Measurements from ENCODE around the gene ESPN.
"Not testable (repeated sequence)": the region's sequence is repeated elsewhere in the genome, so short reads cannot be mapped to it uniquely, and the experiment has no call there.

Gene ESPN

DNA sequence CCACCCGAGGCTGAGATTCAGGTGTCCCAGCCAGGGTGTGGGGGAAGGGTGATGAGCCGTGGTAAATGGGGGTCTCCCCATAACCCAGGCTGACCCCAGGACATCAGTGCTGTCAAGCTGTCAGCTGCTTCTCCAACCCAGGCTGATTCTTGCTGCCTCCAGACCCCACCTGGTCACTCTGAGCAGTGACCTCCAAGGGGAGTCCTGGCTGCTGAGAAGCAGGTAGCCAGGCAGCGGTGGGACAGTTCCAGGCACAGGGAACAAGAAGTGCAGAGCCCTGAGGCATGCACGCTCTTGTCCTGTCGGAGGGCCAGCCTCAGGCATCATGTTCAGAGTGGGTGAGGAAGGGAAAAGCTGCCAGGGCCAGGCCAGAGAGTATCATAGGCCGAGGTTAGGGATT lies 1.1 kb downstream of the ESPN start:
- in situ Hi-C loops (cut with HindIII; ENCODE audit: low pct_unique_long_range_greater_than_20kb, low sequenced_read_pairs), result no loop called here
- no peak for TF ChIP-seq JUND (IDR thresholded peaks at IDR 0.05; ENCODE audit: low read depth)
- DNase-seq (ENCODE audit: low read depth in 1 of 2, low spot score in 1 of 2), result no peak

DNA sequence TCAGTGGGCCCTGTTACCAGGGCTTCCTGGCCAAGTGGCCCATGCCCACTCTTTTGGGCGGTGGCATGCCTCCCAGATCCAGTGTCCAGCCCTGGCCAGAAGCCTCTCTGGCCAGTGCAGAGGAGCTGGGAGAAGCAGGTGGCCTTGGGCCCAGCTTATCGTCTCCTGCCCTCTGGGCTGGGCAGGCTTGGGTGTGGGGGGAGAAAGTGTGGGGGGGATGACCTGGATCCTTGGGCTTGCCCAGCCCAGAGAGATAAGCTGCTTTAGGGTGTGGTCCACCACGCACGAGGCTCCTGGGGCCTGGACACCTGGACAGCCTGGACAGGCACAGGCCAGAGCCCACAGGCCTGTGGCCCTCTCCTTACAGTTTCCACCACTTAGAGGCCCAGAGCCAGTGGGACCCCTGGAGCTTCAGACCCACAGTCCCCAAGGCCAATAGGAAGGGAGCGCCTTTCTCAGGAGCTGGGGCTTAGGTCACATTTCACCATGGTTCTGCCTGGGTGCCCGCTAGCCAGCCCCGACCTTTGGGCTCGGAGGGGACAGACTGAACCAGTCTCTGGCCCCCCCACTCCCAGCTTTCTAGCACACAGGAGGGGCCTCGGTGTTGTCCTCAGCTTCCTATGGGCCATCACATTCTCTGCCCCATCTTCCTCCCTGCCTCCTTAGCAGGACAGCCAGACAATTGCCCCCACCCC lies 1.8 kb downstream of the ESPN start:
- in situ Hi-C loops (cut with HindIII; ENCODE audit: low pct_unique_long_range_greater_than_20kb, low sequenced_read_pairs), result no loop called here
- DNase-seq (ENCODE audit: low read depth in 1 of 2, low spot score in 1 of 2), result no peak
- TF ChIP-seq JUND (IDR thresholded peaks at IDR 0.05; ENCODE audit: low read depth), result no peak

DNA sequence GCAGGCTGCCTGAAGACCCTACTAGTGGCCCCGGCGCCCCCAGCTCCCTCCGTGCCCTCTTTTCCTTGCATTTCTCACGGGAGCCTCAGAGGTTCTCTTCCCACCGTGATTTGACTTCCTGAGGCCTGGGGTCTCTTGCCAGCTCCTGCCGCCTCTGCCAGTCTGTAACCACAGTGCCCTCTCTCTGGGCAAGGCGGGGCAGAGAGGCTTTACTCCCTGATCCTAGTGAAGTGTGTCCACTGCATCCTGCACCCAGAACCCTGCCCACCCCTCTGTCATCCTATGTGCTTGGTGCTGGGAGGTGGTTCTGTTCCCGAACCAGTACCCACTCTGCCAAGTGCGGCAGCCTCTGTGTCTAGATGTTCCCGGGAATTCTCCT lies 2.4 kb downstream of the ESPN start:
- TF ChIP-seq JUND (IDR thresholded peaks at IDR 0.05; ENCODE audit: low read depth), result no peak
- in situ Hi-C loops (cut with HindIII; ENCODE audit: low pct_unique_long_range_greater_than_20kb, low sequenced_read_pairs), result no loop called here
- no peak for DNase-seq (ENCODE audit: low read depth in 1 of 2, low spot score in 1 of 2)

DNA sequence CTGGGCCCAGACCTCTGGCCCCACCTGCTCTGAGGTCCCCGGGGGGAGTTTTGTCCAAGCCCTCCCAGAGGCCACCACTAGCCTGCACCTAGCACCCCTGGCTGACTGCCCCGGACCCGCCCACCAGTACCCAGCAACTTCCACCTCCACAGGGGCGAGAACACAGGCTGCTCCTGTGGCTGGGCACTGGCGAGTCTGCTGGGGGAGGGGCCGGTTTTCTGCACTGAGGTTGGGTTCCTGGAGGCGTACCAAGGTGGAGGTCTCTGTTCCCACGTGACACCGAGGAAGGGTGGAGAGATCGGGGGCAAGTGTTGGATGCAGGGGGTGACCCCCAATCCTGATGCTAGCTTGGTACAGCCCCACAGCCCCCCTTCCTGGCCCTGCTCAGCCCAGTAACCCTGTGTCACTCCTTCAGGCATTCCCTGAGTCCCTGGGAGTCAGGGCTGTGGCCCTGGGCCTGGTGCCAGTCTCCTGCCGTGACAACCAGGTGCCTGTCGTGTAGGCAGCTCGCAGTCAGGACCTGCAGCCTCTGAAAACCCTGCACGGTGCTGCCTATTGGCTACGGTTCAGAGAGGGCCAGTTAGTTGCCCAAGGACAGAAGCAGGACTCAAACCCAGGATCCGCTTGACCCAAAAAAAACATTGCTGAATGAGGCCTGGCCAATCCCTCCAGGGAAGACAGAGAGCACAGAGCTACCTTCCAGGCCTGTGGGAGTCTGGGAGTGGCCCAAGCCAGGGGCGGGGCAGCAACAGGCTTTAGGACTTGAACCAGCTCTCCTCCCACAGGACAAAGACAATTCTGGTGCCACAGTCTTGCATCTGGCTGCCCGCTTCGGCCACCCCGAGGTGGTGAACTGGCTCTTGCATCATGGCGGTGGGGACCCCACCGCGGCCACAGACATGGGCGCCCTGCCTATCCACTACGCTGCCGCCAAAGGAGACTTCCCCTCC lies 3.1 kb downstream of the ESPN start:
- no peak for TF ChIP-seq JUND (IDR thresholded peaks at IDR 0.05; ENCODE audit: low read depth)
- in situ Hi-C loops (cut with HindIII; ENCODE audit: low pct_unique_long_range_greater_than_20kb, low sequenced_read_pairs), result no loop called here
- DNase-seq (ENCODE audit: low read depth in 1 of 2, low spot score in 1 of 2), result peak in 1 of 2 experiments; percentile 94

DNA sequence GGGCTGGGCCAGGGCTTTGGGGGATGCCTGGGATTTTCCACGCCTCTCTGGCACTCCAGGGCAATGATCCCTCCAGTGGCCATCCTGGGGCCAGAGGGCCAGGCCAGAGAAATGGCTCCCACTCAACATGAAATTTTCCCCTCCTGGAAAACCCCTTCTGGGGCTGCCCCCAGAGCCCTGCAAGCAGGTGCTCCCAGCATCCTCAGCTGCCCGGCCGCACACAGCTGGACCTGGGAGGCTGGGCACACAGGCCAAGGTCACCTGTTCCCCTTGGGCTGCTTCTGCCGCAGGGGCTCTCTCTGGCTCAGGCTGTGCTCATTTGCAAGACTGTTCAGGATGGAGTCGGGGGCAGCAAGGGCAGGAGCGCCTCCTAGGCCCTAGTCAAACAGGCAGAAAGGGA lies 3.9 kb downstream of the ESPN start:
- DNase-seq (ENCODE audit: low read depth in 1 of 2, low spot score in 1 of 2); in situ Hi-C loops (cut with HindIII; ENCODE audit: low pct_unique_long_range_greater_than_20kb, low sequenced_read_pairs): not testable (repeated sequence)

DNA sequence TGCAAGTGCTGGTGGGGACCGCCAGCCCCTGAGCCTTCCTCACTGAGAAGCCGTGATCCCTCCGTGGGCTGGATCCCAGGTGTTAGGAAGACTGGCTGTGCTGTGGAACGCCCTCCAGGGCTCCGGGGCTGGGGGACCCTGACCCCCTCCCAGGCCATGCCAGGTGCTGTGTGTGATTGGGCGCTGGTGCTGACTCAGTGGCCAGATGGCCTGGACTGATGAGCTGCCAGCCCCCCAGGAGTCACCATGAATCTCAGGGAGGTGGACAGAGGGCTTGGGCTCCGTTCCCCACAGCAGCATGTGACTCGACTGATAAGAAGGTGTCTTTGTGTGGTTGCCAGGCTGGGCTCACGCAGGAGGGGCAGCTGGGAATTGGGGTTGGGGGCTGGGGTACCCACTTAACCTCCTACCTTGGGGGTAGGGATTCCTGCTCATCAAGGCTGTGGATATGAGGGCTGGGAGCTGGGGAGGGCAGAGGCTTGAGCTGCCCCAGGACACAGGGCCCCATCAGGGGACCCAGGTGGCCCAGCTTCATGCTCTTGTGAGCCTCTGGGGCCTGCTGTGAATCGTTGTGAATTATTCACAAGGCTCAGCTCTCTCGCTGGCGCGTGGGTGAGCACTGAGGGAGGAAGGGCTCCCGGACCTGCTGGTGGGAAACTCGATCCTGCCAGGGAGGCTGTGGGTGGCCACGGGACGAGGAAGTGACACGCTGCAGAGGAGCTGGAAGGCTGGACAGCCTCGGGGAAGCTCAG lies 5.3 kb downstream of the ESPN start:
- in situ Hi-C loops (cut with HindIII; ENCODE audit: low pct_unique_long_range_greater_than_20kb, low sequenced_read_pairs), result not testable (repeated sequence)
- peak in 1 of 2 experiments; percentile 74 for DNase-seq (ENCODE audit: low read depth in 1 of 2, low spot score in 1 of 2)

DNA sequence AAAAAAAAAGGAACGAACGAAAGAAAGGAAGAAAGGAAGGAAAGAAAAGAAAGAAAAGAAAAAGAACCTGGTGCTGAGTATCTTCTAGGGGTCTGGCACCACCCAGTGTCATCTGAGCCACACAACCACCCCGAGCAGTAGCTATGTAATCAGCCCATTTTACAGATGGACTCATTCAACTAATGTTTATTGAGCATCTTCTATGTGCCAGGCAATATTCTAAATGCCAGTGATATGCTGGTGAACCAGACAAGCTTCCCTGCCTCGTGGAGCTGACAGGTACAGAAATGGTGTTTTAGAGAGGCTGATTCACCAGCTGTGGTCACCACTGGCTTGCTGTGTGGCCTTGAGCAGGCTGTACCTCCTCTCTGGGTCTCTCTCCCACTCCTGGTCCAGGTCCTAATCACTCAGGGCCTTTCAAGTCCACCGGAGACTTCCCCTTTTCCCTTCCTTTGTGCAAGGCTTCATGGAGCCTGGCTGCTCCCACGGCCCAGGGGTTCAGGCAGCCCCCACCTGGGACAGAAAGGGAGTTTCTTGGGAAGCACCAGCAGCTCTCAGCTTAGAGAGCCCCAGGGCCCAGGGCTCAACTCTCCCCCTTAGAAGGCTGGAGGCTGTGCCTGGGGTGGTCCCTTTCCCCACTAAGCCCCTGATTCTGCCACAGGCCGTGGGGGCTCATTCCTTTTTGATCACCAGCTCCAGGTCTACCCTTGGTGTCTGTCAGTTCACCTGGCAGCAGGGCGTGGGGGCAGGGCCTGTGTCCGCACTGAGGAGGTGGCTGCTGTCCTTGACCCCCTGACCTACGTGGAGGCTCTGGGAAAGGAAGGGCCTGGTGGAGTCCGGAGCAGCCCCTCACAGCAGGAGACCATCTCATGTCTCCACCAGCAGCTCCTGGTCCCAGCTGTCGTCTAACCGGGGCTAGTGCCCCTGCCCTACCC lies 7.3 kb downstream of the ESPN start:
- in situ Hi-C loops (cut with HindIII; ENCODE audit: low pct_unique_long_range_greater_than_20kb, low sequenced_read_pairs); DNase-seq (ENCODE audit: low read depth in 1 of 2, low spot score in 1 of 2): not testable (repeated sequence)

DNA sequence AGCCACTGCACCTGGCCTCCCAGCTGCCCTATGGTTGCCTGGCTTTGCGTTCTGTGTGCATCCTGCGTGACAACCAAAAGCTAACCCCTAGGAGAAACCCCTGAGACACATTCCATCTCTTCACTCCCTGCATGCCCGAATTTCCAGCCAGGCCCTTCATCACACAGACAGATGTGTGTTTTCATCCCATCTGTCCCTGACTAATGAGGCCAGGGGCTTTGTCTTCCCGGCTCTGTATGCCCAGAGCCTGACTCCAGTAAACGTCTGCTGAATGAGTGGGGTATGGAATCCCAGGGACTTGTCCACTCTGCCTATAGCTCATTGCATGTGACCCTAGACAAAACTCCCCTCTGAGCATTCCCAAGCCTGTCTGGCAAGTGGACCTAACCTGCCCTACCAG lies 9.6 kb downstream of the ESPN start:
- TF ChIP-seq JUND (IDR thresholded peaks at IDR 0.05; ENCODE audit: low read depth), result no peak
- no peak for DNase-seq (ENCODE audit: low read depth in 1 of 2, low spot score in 1 of 2)
- in situ Hi-C loops (cut with HindIII; ENCODE audit: low pct_unique_long_range_greater_than_20kb, low sequenced_read_pairs), result no loop called here

DNA sequence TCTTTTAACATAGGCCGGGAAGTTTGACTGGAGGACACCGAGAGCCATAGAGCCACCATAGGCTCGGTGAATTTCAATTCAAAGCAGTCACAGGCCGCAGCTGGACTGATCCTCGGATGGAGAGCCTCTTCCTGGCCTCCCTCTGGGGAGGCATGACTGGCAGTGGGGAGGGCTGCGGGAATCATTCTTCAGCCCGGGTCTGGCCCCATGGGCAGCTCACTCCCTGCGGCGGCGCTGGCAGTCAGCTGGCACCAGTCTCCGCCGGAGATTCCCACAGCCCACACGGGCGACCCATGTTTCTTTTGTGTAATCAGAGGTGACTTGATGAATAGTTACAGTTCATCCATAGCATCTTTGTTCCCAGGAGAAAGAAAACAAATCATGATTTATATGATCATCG lies 10.6 kb downstream of the ESPN start:
- DNase-seq (ENCODE audit: low read depth in 1 of 2, low spot score in 1 of 2), result no peak
- in situ Hi-C loops (cut with HindIII; ENCODE audit: low pct_unique_long_range_greater_than_20kb, low sequenced_read_pairs), result no loop called here
- no peak for TF ChIP-seq JUND (IDR thresholded peaks at IDR 0.05; ENCODE audit: low read depth)

DNA sequence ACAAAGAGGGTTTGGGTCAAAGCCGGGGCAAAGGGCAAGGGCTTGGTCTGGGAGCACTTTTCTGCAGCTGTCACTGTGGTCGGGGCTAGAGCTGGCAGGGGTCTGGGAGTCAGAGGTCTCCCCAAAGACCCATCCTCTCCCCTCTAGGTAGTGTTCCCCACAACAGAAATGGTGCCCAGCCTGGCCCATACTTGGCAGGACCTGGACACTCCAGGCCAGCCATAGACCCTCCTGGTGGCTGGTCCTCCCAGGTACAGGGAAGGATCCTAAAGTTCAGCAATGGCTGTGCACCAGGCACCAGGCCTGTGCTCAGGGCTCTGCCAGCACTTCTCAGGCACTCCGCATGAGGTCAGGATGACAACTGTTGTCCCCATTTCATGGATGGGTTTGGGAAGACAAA lies 11.0 kb downstream of the ESPN start:
- in situ Hi-C loops (cut with HindIII; ENCODE audit: low pct_unique_long_range_greater_than_20kb, low sequenced_read_pairs), result no loop called here
- DNase-seq (ENCODE audit: low read depth in 1 of 2, low spot score in 1 of 2), result no peak
- TF ChIP-seq JUND (IDR thresholded peaks at IDR 0.05; ENCODE audit: low read depth), result no peak

DNA sequence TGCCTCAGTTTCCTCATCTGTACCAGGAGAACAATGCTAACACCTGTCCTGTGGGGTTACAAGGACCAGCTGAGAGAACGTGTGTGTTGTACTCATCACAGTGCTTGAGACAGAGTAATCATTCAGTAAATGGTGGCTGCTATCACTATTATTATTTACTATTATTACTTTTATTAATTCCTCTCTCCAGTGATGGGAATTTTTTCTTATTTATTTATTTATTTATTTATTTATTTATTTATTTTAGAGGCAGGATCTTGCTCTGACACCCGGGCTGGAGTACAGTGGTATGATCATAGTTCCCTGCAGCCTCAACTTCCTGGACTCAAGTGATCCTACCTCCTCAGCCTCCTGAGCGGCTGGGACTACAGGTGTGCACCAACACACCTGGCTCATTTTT lies 11.7 kb downstream of the ESPN start:
- in situ Hi-C loops (cut with HindIII; ENCODE audit: low pct_unique_long_range_greater_than_20kb, low sequenced_read_pairs); DNase-seq (ENCODE audit: low read depth in 1 of 2, low spot score in 1 of 2): not testable (repeated sequence)

DNA sequence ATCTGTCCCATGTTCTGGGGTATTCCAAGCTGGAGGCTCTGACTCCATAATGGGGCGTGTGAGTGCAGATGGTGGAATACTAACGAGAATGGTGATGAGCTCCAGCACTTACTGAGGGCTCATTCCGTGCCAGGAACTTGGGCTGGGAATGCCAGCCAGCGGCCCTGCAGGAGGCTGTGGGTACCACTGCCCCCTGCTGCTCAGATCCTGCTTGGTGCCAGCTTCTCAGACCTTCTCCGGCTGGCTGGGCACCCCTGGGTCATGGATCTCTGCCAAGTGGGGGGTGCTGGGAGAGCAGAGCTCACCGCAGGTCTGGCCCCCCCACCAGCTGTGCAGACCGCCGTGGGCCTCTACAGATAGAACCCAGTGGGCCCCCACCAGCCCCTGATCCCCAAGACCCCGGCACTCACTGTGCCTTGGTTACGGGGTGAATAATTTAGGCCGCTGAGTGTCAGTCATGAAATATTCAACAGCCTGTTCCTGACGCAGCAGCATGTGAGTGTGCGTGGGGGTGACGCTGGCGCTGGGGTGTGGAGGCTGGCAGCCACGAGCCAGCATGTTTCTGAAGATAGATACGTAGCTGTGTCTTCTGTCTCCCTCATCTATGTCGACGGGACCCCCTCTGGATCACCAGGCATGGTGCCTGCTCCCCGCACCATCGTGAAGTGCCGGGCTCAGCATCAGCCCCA lies 12.6 kb downstream of the ESPN start:
- in situ Hi-C loops (cut with HindIII; ENCODE audit: low pct_unique_long_range_greater_than_20kb, low sequenced_read_pairs), result not testable (repeated sequence)
- peak; percentile 44 to 73 for DNase-seq (ENCODE audit: low read depth in 1 of 2, low spot score in 1 of 2)
